H1 (cell line): ENCODE results near the gene GH1.

Experiments used
- POLR2AphosphoS5 ChIP-seq: IDR thresholded peaks from 2 replicates; pipeline ENCODE4 v1.6.1; 2011; ENCODE audit warnings: low read depth, low read length
- SP4 ChIP-seq: IDR thresholded peaks from 2 replicates; pipeline ENCODE4 v1.6.1; 2012; ENCODE audit warnings: low read length, inconsistent platforms

- TF ChIP-seq POLR2AphosphoS5 (no peak), SP4 (no peak)
Measured at GRCh38 chr17:63960006-63960405, 41.4 kb upstream of the GH1 start.
